Neural cell (in vitro differentiated cells): Measurements from ENCODE around the gene SP140. TPM values are rescaled to one million over a fixed set of nuclear protein-coding genes. Genes with fewer than 3 reads are reported as not detected.

Experiments used
- H2AFZ ChIP-seq: fragments of 200-600, 300-800 bp; sonication (generic), shearing (Covaris generic); 2 replicates; pipeline ENCODE4 v1.6.0; 2014; ENCODE audit warnings: low read depth, mild to moderate bottlenecking, antibody characterized with exemption, low read length, moderate library complexity
- H3F3A ChIP-seq: fragments of 200-600 bp; shearing (Covaris generic); 2 replicates; pipeline ENCODE4 v1.6.1; 2016; ENCODE audit warnings: mild to moderate bottlenecking, moderate library complexity, mixed read lengths, antibody characterized with exemption, low read length; ENCODE audit not compliant: insufficient read depth, poor library complexity, severe bottlenecking
- H3K27ac ChIP-seq: fragments of 200-600, 300-800 bp; sonication (generic), shearing (Covaris generic); 2 replicates; pipeline ENCODE4 v1.5.1; 2014; ENCODE audit warnings: mild to moderate bottlenecking, low read length, moderate library complexity
- H3K27me3 ChIP-seq: fragments of 300-800, 200-600 bp; sonication (generic), shearing (Covaris generic); 2 replicates; pipeline ENCODE4 v1.6.0; 2014; ENCODE audit warnings: mild to moderate bottlenecking, low read depth, low read length, moderate library complexity; ENCODE audit not compliant: insufficient read depth
- H3K36me3 ChIP-seq: fragments of 300-800, 200-600 bp; sonication (generic), shearing (Covaris generic); 2 replicates; pipeline ENCODE4 v1.5.1; 2014; ENCODE audit warnings: mild to moderate bottlenecking, antibody characterized with exemption, low read length, moderate library complexity; ENCODE audit not compliant: insufficient read depth
- H3K4me2 ChIP-seq: fragments of 300-800, 200-600 bp; sonication (generic), shearing (Covaris generic); 2 replicates; pipeline ENCODE4 v1.6.0; 2014; ENCODE audit warnings: mild to moderate bottlenecking, low read length
- H3K4me3 ChIP-seq: fragments of 300-800, 200-600 bp; sonication (generic), shearing (Covaris generic); 2 replicates; pipeline ENCODE4 v1.5.1; 2014; ENCODE audit warnings: mild to moderate bottlenecking, low read length, moderate library complexity
- H3K79me2 ChIP-seq: fragments of 200-600 bp; shearing (Covaris generic); replicated peaks from 2 replicates; pipeline ENCODE4 v1.6.0; 2014; ENCODE audit warnings: mild to moderate bottlenecking, low read length, moderate library complexity; ENCODE audit not compliant: insufficient read depth
- H3K9ac ChIP-seq: fragments of 300-800, 200-600 bp; sonication (generic), shearing (Covaris generic); 2 replicates; pipeline ENCODE4 v1.6.1; 2016; ENCODE audit warnings: mild to moderate bottlenecking, low read length, mixed read lengths
- H3K9me2 ChIP-seq: fragments of 200-600 bp; shearing (Covaris generic); 2 replicates; pipeline ENCODE4 v1.6.1; 2016; ENCODE audit warnings: mild to moderate bottlenecking, low read length, mixed read lengths; ENCODE audit not compliant: insufficient read depth
- H3K9me3 ChIP-seq: fragments of 200-600, 300-800 bp; sonication (generic), shearing (Covaris generic); 2 replicates; pipeline ENCODE4 v1.6.1; 2016; ENCODE audit warnings: mild to moderate bottlenecking, mixed run types, low read length, moderate library complexity, mixed read lengths
- H4K20me1 ChIP-seq: fragments of 200-600 bp; shearing (Covaris generic); 2 replicates; pipeline ENCODE4 v1.6.1; 2016; ENCODE audit warnings: mild to moderate bottlenecking, mixed run types; ENCODE audit not compliant: insufficient read depth
- CTCF ChIP-seq: fragments of 450-650 bp; IDR thresholded peaks from 2 replicates; pipeline ENCODE4 v1.5.1; 2014; ENCODE audit warnings: antibody characterized with exemption, mild to moderate bottlenecking, moderate library complexity; ENCODE audit not compliant: poor library complexity, severe bottlenecking
- EP300 ChIP-seq: fragments of 450-650 bp; conservative IDR thresholded peaks from 2 replicates; pipeline ENCODE4 v1.6.1; 2014; ENCODE audit warnings: antibody characterized with exemption, mild to moderate bottlenecking, moderate library complexity; ENCODE audit not compliant: poor library complexity, severe bottlenecking
- EZH2 ChIP-seq: fragments of 200-600, 300-800 bp; shearing (Covaris generic), sonication (generic); IDR thresholded peaks from 2 replicates; pipeline ENCODE4 v1.6.1; 2014; ENCODE audit warnings: antibody characterized with exemption, low read length, borderline replicate concordance, mild to moderate bottlenecking; ENCODE audit not compliant: insufficient read depth, poor library complexity, severe bottlenecking
- MXI1 ChIP-seq: fragments of 450-650 bp; conservative IDR thresholded peaks from 2 replicates; pipeline ENCODE4 v1.6.1; 2014; ENCODE audit warnings: antibody characterized with exemption, mild to moderate bottlenecking; ENCODE audit not compliant: poor library complexity, severe bottlenecking
- POLR2AphosphoS5 ChIP-seq: IDR thresholded peaks from 2 replicates; pipeline ENCODE4 v1.6.1; 2012
- RAD21 ChIP-seq: fragments of 450-650 bp; conservative IDR thresholded peaks from 2 replicates; pipeline ENCODE4 v1.6.1; 2014; ENCODE audit warnings: antibody characterized with exemption, mild to moderate bottlenecking, moderate library complexity
- REST ChIP-seq: IDR thresholded peaks from 2 replicates; pipeline ENCODE4 v1.6.1; 2012; ENCODE audit warnings: borderline replicate concordance
- SMC3 ChIP-seq: fragments of 450-650 bp; conservative IDR thresholded peaks from 2 replicates; pipeline ENCODE4 v1.6.1; 2014; ENCODE audit warnings: antibody characterized with exemption, mild to moderate bottlenecking, moderate library complexity; ENCODE audit not compliant: poor library complexity
- TAF1 ChIP-seq: IDR thresholded peaks from 2 replicates; pipeline ENCODE4 v1.6.1; 2012; ENCODE audit warnings: low read depth
- polyA minus RNA-seq: library from RNA; depleted of rRNA, polyadenylated mRNA; stranded (reverse); fragments of >200 nt; gene quantifications from 2 replicates; pipeline ENCODE4 v1.2.3, GENCODE V29; 2014
- polyA plus RNA-seq: library from polyadenylated mRNA; depleted of rRNA; stranded (reverse); fragments of >200 nt; gene quantifications from 2 replicates; pipeline ENCODE4 v1.2.3, GENCODE V29; 2014

The SP140 gene
- polyA plus RNA-seq (0.38 and 0.74 TPM in 2 replicates), polyA minus RNA-seq (0.97 and 2.2 TPM in 2 replicates)

- peaks cover 7% of the 10 kb centered on the region for H3K9me3 ChIP-seq
- TF ChIP-seq POLR2AphosphoS5, result no peak
- no peak for TF ChIP-seq EP300
- TF ChIP-seq TAF1, result no peak
- no peak for TF ChIP-seq EZH2
- no peak for TF ChIP-seq RAD21
- TF ChIP-seq CTCF, result no peak
- TF ChIP-seq SMC3, result no peak
- no peak for TF ChIP-seq MXI1
- no peak for TF ChIP-seq REST
- no peaks in the 10 kb centered on the region for H4K20me1 ChIP-seq
- no peaks in the 10 kb centered on the region for H3K9me2 ChIP-seq
- H3K4me3 ChIP-seq, result no peak within 1 kb of the TSS
- no peak within 1 kb of the TSS for H2AFZ ChIP-seq
- H3K4me2 ChIP-seq, result no peak within 1 kb of the TSS
- H3K9ac ChIP-seq, result no peak within 1 kb of the TSS
- H3F3A ChIP-seq, result no peaks in the 10 kb centered on the region
- no peaks in the 10 kb centered on the region for H3K27me3 ChIP-seq
- H3K79me2 ChIP-seq, result no peaks in the 10 kb centered on the region
- no peaks in the 10 kb centered on the region for H3K36me3 ChIP-seq
- no peak within 1 kb of the TSS for H3K27ac ChIP-seq
These were observed at the start of gene SP140 for GRCh38 chr2:230225486-230225885. SP140 (plus strand) TSS chr2:230225736; CDS start chr2:230225845, 109 bp downstream.

GRCh38 chr2:230176996-230177395, 48.5 kb upstream of the SP140 start:
- Histone ChIP-seq H4K20me1 (no peaks in the 10 kb centered on the region), H3K27ac (no peak overlapping the region), H3K79me2 (no peaks in the 10 kb centered on the region), H3K9ac (no peak overlapping the region), H2AFZ (no peak overlapping the region), H3K9me2 (no peaks in the 10 kb centered on the region), H3K36me3 (no peaks in the 10 kb centered on the region), H3K4me3 (no peak overlapping the region), H3K27me3 (no peaks in the 10 kb centered on the region), H3F3A (no peaks in the 10 kb centered on the region), H3K9me3 (no peaks in the 10 kb centered on the region), H3K4me2 (no peak overlapping the region)
- TF ChIP-seq REST, result no peak
- no peak for TF ChIP-seq EP300
- no peak for TF ChIP-seq MXI1
- TF ChIP-seq TAF1, result no peak
